ENCODE data around the gene ZNF222.

Gene ZNF222

DNA sequence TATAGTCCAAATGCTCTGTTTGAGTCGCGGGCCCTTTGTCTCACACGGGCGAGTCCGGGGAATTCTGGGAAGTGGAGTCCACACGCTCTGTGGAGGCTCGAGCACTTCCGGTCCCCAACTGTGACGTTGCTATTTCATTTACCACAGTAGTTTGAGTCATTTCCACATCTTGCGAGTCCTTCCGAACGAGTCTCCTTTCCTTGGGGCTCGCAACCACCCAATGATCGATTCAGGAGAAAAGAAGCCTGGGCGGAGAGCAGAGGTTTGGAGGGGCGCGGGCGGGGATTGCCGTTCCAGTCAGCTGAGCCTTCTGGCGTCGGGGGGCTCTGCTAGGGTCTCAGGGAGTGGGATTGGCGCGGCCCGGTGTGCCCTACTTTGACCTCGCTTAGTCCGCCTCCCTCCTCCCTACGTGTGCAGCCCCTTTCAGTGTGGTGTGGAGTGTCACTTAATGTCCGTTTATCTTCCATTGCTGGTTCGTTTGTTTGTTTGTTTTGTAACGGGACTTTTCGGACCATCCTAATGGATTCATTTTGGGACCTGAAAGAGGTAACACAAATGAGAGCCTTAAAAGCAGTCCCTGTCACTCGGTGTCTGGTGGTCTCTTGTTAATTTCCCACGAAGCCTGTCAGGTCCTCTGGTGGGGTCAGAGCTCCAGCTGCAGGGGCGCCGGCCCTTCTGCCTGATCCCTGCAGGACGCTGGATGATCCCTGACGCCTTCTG lies at the start of gene ZNF222:
Gene ZNF222, plus strand, starts transcription at position 163 of the 720 bp plus-strand sequence. Its CDS starts 58 bp downstream, at position 221.
- peak; percentile 96 for FAIRE-seq

DNA sequence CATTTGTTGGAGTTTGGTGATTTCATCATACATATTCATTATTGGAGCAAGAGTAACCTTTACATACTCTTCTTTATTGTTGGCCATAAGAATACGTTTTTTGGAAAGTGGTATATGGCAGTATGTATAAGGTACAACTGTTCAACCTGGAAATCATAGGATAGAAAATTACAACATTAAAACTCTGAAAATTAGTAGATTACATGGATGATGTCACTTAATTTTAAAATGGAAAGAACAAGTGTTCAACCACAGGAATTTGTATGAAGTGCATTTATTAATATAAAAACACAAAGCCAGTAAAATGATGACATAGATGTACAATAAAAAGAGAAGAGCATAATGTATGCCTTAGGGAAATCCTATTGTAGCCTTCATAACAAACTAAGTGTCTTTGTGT lies 48.4 kb upstream of the ZNF222 start:
- FAIRE-seq = peak; percentile 9

DNA sequence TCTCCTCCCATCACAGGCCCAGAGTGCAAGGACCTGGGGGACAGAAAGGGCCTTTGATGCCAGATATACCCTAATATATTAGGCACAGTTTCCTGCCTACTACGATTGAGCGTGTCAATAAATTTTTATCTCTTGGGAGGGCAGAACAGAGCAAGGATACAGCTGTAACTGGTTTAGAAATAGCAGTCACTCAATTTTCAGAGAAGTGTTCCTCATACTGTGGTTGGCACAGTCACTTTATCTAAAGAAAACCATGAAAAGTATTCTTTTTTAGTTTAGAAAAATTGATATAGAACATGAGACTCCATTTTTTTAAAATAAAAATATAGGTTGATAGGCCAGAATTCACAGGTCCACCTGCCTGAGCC lies 41.7 kb upstream of the ZNF222 start:
- FAIRE-seq = no peak

DNA sequence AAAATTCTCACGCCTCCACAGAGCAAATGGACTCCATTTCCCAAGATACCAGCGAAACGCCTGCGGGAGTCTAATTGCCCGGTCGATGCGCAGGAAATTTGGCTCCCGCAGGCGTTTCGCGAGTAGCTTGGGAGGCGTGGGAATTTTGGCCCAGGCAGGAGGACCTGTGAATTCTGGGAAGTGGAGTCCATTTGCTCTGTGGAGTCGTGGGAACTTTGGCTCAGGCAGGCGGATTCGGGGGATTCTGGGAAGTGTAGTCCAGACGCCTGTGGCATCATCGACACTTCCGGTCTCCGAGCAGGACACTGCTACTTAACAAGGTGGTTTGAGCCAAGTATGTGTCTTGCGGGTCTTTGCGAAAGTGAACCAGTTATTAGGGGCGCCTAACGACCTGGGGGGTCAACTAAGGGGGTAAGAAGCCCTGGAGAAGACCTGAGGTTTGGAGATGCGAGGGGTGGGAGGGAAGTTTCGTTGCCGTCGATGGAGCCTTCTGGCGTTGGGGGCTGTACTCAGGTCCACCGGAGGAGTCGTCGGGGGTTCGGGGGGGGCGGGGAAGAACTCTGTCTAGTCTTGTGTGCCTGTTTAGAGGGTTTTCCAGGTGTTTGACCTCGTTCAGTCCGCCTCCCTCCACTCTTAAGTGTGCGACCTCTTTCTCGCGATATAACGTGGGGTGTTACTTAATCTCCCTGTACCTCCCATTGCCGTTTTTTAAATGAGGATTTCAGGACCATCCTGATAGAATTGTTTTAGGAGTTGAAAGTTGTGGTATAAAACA lies 41.1 kb upstream of the ZNF222 start, which contains the start of gene ZNF155:
Gene ZNF155, plus strand, starts transcription at position 277 of the 775 bp plus-strand sequence. CDS start 4,356 bp downstream, outside the sequence.
- peak; percentile 98 for FAIRE-seq

DNA sequence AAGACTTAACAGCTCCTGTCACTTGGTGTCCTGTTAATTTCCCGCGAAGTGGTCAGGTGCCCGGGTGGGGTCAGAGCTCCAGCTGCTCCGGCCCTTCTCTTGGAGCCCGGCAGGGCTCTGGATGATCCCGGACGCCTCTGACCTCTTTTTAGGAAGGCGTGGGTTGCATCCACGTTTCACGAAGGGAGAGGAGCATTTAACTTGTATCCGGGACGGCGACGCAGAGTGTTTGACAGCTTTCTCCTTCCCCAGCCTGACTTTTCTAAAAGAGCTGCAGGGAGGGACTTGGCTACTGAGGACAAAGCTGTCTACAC lies 40.5 kb upstream of the ZNF222 start:
- no peak for FAIRE-seq

DNA sequence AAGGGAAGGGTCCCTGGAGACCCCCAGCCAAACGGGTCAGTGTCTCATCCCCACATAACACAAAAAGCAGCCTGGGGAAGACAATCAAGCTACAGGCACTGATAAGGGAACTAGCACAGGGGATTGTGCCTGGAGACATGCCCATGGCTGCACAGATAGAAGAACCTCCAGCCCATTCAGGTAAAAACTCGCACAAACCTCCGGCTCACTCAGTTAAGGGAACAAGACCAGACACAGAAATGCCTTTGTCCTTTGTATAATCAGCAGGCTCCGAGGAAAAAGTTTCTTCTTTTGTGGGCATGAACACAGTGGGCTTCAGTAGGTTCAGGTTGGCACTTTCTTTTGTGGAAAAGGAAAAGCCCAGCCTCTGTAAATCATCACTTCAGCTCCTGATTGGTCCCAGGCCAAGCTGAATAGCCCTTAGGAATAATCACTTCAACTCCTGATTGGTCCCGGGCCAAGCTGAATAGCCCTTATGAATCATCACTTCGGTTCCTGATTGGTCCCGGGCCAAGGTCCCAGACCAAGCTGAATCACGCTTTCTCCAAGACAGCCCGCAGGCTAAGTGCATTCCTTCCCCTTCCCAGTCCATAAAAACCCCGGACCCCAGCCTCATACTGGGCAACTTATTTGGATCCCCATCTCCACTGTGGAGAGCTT lies 27.4 kb upstream of the ZNF222 start:
- FAIRE-seq = no peak

DNA sequence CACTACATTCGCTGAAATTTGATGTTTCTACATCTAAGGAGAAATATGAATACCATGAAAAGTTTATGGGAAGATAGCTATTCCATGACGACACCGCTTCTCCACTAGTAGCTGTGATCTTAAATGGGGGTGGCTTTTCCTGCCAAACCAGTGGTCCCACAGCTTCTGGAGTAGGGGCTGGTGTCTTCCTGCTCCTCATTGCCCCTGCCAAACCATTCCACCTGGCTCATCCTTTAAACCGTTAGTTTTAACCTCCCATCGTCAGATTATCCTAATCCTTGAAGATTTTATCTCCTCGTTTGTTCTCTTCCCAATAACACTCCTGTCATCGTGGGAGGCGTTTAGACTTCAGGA lies 23.0 kb upstream of the ZNF222 start:
- no peak for FAIRE-seq

DNA sequence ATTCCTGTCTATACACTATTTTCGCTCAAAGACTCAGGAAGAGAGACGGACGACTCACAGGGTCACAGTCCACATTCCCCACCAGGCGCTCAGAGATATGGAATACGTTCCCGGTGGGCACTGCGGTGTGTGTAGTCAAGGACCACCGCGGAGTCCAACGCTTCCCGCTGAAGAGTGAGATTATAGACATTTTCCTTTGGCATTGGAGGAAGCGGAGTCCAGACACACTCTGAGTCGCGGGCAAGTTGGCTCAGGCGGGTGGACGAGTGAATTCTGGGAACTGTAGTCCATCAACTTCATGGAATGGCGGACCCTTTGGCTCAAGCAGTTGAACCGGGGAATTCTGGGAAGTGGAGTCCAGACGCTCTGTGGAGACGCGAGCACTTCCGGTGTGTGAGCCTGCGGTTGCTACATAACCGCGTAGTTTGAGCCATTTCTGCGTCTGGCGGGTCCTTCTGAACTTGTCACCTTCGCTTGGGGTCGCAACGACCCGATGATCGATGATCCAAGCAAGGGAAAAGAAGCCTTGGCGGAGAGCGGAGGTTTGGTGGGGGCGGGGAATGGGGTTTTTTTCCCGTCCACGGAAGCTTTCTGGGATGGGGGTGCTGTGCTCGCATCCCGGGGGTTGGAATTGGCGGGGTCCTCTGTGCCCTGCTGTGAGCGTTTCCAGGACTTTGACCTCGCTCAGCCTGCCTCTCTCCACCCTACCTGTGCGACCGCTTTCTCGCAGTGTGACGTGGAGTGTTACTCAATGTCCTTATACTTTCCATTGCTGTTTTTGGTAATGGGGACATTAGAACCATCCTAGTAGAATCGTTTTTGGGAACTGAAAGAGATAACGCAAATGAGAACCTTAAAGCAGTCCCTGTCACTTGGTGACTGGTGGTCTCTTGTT lies 22.4 kb upstream of the ZNF222 start, which contains the start of gene ZNF230:
Gene ZNF230, plus strand, starts transcription at position 392 of the 895 bp plus-strand sequence. CDS start 4,122 bp downstream, outside the sequence.
- FAIRE-seq = peak; percentile 98

DNA sequence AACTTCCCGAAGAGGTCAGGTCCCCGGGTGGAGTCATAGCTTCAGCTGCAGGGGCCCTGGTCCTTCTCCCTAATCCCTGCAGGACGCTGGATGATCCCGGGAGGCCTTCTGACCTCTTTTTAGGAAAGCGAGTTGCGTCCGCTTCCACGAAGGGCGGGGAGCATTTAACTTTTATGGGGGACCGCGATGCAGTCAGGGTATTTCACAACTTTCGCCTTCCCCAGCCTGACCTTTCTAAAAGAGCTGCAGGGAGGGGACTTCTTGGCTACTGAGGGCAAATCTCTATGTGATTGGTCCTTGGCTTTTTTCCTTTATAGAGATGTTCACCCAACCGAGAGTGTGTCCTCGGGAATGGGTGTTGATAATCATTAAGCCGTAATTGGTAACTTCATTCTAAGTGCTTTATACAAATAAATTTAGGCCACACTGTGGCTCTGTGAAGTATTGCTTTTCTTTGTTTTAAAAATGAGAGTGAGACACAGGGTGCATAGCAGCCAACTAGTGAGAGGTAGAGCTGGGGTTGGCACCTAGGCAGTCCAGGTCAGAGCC lies 21.6 kb upstream of the ZNF222 start:
- no peak for FAIRE-seq

DNA sequence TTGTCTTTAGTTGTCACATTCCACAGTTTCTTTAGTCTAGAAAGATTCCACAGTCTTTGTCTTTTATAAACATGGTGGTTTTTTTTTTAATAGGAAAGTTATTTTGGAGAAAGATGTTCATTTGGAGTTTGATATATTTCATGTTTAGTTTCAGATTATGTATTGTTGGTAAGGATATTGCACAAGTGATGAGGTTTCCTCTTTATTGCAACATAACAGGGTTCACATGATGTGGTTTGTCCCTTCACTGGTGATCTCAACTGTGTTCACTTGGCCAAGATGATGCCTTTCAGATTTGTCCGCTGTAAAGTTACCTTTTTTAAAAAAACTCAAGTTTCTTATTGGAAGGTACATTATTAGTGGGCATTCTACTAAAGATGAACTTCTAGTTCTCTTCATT lies 19.2 kb upstream of the ZNF222 start:
- no peak for FAIRE-seq

DNA sequence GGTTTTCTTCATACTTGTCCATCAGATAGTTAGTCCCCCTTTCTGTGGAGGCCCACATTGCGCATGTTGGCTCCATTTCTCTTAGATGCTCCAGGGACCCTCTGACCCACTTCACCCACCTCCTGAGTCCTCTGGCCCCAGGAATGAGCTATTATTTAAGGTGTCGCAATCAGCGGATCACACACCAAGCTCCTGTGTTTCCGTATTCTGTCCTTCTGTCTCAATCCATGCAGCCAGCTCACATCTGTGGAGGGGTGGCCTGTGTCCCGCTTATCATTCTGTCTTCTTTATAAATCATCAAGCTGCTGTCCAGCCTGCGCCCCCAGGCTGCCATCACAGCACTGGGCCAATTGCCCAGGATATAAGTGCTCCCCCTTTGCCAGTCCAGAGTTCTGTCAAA lies 17.7 kb upstream of the ZNF222 start:
- no peak for FAIRE-seq

DNA sequence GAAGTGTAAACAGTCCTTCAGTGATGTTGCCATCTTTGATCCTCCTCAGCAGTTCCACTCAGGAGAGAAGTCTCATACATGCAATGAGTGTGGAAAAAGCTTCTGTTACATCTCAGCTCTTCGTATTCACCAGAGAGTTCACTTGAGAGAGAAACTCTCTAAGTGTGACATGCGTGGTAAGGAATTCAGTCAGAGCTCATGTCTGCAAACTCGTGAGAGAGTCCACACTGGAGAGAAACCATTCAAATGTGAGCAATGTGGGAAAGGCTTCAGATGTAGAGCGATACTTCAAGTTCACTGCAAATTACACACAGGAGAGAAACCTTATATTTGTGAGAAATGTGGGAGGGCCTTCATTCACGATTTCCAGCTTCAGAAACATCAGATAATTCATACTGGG lies 14.7 kb upstream of the ZNF222 start:
- no peak for FAIRE-seq

DNA sequence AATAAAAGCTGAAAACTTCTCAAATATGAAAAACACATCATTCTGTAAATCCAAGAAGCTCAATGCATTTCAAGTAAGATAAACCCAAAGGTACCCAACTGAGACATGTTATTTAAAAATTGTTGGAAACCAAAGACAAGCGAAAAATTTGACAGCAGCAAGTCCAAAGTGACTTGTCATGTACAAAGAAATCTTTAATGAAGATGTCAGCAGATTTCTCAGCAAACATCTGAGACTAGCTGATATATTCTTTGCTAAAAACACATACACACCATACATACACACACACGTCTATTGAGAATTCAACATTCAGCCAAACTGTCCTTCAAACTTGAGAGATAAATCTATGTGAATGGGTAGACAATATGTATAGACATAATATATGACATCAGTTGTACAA lies 5.7 kb upstream of the ZNF222 start:
- no peak for FAIRE-seq

DNA sequence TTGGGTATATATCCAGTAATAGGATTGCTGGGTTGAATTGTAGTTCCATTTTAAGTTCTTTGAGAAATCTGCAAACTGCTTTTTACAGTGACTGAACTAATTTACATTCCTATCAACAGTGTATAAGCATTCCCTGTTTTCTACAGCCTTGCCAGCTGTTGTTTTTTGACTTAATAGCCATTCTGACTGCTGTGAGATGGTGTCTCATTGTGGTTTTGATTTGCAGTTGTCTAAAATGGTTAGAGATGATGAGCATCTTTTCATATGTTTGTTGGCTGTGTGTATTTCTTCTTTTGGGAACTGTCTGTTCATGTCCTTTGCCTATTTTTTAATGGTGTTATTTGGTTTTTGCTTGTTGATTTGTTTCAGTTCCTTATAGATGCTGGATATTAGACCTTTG lies 4.0 kb upstream of the ZNF222 start:
- FAIRE-seq = no peak

DNA sequence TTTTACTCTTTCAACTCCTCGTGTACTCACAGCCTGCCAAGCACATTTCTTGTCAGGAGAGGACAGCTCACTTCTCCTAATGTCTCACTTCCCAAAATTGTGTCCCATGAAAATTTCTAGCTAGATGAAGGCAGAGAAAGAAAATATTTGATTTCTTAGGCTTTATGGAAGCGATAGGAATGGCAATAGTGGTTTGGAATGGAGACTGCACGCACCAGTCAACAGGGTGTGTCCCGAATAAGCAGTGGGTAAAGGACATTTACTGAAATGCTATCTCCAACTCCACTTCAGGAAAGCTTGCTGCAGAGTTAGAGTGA lies 321 bp upstream of the ZNF222 start:
- no peak for FAIRE-seq

DNA sequence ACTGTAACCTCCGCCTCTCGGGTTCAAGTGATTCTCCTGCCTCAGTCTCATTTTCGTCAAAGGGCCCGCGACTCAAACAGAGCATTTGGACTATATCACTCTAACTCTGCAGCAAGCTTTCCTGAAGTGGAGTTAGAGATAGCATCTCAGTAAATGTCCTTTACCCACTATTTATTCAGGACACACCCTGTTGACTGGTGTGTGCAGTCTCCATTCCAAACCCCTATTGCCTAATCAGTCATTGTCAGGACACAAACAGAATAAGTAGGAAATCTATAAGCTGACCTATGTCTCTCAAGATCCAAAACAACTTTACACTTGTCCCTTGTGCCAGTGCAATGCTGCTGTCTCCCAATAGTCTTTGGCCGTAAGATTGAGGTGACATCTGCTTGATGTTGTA lies 1.4 kb downstream of the ZNF222 start:
- FAIRE-seq = no peak

DNA sequence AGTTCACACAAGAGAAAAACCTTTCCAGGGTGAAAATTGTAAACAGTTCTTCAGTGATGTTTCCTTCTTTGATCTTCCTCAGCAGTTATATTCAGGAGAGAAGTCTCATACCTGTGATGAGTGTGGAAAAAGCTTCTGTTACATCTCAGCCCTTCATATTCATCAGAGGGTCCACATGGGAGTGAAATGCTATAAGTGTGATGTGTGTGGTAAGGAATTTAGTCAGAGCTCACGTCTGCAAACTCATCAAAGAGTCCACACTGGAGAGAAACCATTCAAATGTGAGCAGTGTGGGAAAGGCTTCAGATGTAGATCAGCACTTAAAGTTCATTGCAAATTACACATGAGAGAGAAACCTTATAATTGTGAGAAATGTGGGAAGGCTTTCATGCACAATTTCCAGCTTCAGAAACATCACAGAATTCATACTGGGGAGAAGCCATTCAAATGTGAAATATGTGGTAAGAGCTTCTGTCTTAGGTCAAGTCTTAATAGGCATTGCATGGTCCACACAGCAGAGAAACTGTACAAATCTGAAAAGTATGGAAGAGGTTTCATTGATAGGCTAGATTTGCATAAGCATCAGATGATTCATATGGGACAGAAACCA lies 6.9 kb downstream of the ZNF222 start:
- FAIRE-seq = no peak

DNA sequence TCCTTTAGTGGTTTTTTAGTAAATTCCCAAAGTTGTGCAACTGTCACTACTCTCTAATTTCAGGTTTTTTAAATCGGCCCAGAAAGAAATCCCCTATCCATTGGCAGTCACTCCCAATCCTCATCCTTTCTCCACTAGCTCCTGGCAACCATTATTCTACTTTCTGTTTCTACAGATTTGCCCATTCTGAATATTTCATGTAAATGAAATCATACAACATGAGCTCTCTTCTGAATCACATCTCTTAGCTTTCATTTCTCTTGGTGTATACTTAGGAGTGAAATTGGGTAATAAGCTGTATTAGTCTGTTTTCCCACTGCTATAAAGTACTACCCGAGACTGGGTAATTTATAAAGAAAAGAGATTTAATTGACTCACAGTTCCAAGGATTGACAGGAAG lies 17.0 kb downstream of the ZNF222 start:
- FAIRE-seq = no peak

DNA sequence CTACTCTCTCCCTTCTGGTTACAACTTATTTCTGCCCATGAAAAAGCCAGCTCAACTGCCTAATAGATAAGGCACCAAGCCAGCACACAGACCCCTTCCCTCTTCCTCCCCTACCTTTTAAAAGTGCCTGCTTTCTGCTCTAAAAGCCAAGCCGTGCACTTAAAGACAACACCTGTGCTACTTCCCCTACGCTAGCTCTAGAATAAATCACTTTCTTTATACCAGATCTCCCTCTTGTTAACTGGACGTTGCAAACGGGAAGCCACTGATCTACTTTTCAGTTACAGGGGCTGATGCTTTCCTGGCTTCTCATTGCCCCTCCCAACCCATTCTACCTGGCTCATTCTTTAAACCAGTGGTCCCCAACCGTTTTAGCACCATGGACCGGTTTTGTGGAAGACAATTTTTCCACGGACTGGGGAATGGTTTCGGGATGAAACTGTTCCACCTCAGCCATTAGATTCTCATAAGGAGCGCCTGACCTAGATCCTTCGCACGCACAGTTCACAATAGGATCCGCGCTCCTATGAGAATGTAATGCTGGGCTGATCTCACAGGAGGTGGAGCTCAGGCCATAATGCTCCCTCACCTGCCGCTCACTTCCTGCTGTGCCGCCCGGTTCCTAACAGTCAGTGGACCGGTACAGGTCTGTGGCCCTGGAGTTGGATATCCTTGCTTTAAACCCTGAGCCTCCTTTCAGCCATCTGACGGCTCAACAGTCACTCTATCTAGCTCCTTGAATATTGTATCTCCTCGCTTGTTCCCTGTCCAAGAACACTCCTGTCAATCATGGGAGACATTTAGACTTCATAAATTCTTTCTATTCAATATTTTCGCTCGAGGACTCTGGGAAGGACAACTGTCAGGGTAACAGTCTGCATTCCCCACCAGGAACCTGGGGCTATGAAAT lies 25.8 kb downstream of the ZNF222 start:
- no peak for FAIRE-seq

DNA sequence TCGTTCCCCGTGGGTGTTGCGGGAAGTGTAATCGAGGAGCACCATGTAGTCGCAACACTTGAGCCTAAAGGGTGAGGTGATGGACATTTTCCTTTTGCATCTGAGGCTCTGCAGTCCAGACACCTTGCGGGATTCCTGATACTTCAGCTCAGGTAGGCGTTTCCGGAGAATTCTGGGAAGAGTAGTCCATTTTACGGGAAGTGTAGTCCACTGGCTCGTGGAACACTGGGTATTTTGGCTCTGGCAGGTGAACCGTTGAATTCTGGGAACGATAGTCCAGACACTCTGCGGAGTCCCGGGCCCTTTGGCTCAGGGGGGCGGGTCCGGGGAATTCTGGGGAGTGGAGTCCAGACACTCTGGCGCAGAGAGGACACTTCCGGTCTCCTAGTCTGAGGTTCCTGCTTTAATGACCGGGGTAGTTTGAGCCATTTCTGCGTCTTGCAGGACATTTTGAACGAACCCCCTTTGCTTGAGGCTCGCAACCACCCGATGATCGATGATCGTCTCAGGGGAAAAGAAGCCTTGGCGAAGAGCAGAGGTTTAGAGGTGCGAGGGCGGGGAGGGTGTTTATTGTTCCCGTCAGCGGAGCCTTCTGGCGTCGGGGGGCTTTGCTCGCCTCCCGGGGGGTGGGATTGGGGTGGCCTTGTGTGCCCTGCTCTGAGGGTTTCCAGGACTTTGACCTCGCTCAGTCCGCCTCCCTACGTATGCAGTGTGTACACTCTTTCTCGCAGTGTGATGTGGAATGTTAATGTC lies 26.6 kb downstream of the ZNF222 start, which contains the start of gene ZNF223:
Gene ZNF223, plus strand, starts transcription at position 387 of the 753 bp plus-strand sequence. CDS start 3,141 bp downstream, outside the sequence.
- FAIRE-seq = peak; percentile 99
